Transverse colon (tissue), 4 donors: Measurements from ENCODE around the gene INTS2. TPM values are rescaled to one million over a fixed set of nuclear protein-coding genes. Genes with fewer than 3 reads are reported as not detected.
"Not testable (repeated sequence)": the region's sequence is repeated elsewhere in the genome, so short reads cannot be mapped to it uniquely, and the experiment has no call there.

Experiments
- DNase-seq: peaks from one replicate; pipeline ENCODE4 v3.0.0-alpha.2; 2019
- H3K27ac ChIP-seq, 4 donors: fragments of 200-600 bp; sonication (generic); 2 replicates each; pipeline ENCODE4 v1.5.1; 2016 to 2018; ENCODE audit warnings: inconsistent platforms in 4 of 4
- H3K27me3 ChIP-seq: fragments of 200-600 bp; sonication (generic); 2 replicates; pipeline ENCODE4 v1.5.1; 2017; ENCODE audit warnings: inconsistent platforms
- H3K36me3 ChIP-seq, 4 donors: fragments of 200-600 bp; sonication (generic); 2 replicates each; pipeline ENCODE4 v1.5.1; 2017 to 2019; ENCODE audit warnings: inconsistent platforms in 4 of 4
- H3K4me1 ChIP-seq, 4 donors: fragments of 200-600 bp; sonication (generic); 2 replicates each; pipeline ENCODE4 v1.5.1; 2017 to 2020; ENCODE audit warnings: inconsistent platforms in 4 of 4
- H3K4me3 ChIP-seq, 4 donors: fragments of 200-600 bp; sonication (generic); 1 replicate in 1 of 4; 2 replicates in 3 of 4; pipeline versions ENCODE4 v1.5.1 to v1.6.1; 2017 to 2019; ENCODE audit warnings: inconsistent platforms in 4 of 4
- H3K9me3 ChIP-seq, 2 donors: fragments of 200-600 bp; sonication (generic); 2 replicates each; pipeline ENCODE4 v1.5.1; 2017 to 2019; ENCODE audit warnings: inconsistent platforms in 2 of 2
- CTCF ChIP-seq, 5 experiments: fragments of 200-600 bp in 3 of 5; fragments of 450-650 bp in 2 of 5; sonication (generic) in 3 of 5; IDR thresholded peaks; 1 replicate in 2 of 5; 2 replicates in 3 of 5; pipeline ENCODE4 v1.5.1; 2016 to 2017; ENCODE audit warnings: antibody characterized with exemption in 5 of 5, inconsistent platforms in 3 of 5, mild to moderate bottlenecking in 2 of 5, moderate library complexity in 1 of 5
- EP300 ChIP-seq: sonication (generic); formaldehyde crosslinking; IDR thresholded peaks from one replicate; pipeline ENCODE4 v1.6.1; 2017; ENCODE audit warnings: antibody characterized with exemption, low read depth
- POLR2A ChIP-seq: fragments of 450-650 bp; IDR thresholded peaks from one replicate; pipeline ENCODE4 v1.6.1; 2016; ENCODE audit warnings: antibody characterized with exemption, mild to moderate bottlenecking, moderate library complexity
- POLR2AphosphoS5 ChIP-seq, 3 donors: sonication (generic); formaldehyde crosslinking; IDR thresholded peaks; one replicate each; pipeline ENCODE4 v1.6.1; 2016; ENCODE audit warnings: antibody characterized with exemption in 3 of 3
- WGBS, 2 donors: methylation state at CpG; one replicate each; pipeline ENCODE4 v1.1.5; 2018; ENCODE audit warnings: low coverage in 1 of 2; 5-methylcytosine and 5-hydroxymethylcytosine counted together
- in situ Hi-C, 4 donors: fragments of 200-750 bp; cut with MboI; loops; one replicate each; pipeline versions ENCODE4 v1.15.0 to v1.15.1; 2017; ENCODE audit warnings: low sequenced_read_pairs in 3 of 4, low pct_ligation_motif_present in 1 of 4, low pct_unique_long_range_greater_than_20kb in 1 of 4
- intact Hi-C: fragments of 100-400 bp; cut with DNase I; formaldehyde crosslinking; loops from one replicate; pipeline ENCODE4 v1.15.1; 2023; ENCODE audit warnings: low total_unique reads
- total RNA-seq, 4 donors: library from RNA; depleted of rRNA; stranded (reverse); fragments of >200 nt; gene quantifications; one replicate each; pipeline ENCODE4 v1.1.0, GENCODE V29; 2016

INTS2 gene
- total RNA-seq, 4 donors from 2014 or later, result 1.9 to 17.7 (median 7.9) TPM

DNA sequence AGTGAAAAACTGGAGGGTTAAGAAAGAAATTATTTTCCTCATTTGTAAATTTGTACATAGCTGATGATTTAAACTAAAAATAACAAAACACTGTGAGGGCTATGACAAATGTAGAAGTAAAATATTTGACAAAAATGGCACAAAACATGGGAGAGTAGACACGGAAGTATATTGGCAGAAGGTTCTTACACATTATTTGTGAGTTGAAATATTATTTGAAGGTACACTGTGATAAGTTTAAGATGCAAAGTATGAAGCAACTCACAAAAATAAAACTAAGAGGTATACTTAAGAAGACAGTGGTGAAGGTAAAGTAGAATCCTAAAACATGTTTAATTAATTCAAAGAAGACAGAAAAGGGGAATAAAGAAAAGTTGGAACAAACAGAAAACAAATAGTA lies 99.1 kb downstream of the INTS2 start:
- no peak overlapping the region for H3K27ac ChIP-seq

DNA sequence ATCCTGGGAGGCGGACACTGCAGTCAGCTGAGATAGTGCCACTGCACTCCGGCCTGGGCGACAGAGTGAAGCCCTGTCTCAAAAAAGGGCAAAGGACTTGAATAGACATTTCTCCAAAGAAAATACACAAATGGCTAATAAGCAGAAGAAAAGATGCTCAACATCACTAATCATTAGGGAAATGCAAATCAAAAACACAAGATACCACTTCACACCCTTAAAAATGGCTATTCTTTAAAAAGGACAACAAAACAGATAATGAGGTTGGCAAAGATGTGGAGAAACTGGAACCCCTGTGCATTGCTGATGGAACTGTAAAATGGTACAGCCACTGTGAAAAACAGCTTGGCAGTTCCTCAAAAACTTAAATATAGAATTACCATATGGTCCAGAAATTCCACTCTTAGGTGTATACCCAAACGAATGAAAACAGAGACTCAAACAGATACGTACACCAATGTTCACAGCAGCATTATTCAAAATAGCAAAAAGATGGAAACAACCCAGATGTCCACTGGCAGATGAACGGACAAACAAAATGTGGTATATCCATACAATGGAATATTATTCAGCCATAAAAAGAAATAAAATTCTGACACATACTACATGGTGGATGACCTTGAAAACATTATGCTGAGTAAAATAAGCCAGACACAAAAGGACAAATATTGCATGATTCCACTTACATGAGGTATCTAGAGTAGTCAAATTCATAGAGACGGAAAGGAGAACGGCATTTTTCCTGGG lies 100.0 kb downstream of the INTS2 start:
- Histone ChIP-seq H3K4me3 (no peak overlapping the region), H3K27ac (no peak overlapping the region), H3K36me3 (no peaks in the 10 kb centered on the region), H3K4me1 (no peaks in the 10 kb centered on the region), H3K27me3 (no peaks in the 10 kb centered on the region), H3K9me3 (no peaks in the 10 kb centered on the region)
- WGBS, 2 donors, result 98 to 100% methylated on average over 7 to 8 of the region's 8 CpGs
- no peak for DNase-seq
- in situ Hi-C loops (loop anchor here (25.0 kb wide), 4 partner anchors 91 to 416 kb away; no protein-coding TSS in a partner anchor), intact Hi-C loops (no loop called here)
- TF ChIP-seq POLR2AphosphoS5 (IDR thresholded peaks at IDR 0.05), result no peak
- no peak for TF ChIP-seq POLR2A
- no peak for TF ChIP-seq EP300
- TF ChIP-seq CTCF (IDR thresholded peaks at IDR 0.05), result no peak

More for the DNA sequence above, 99.1 kb downstream of the INTS2 start:
- H3K9me3 ChIP-seq, result no peaks in the 10 kb centered on the region
- intact Hi-C loops (no loop called here), in situ Hi-C loops (loop anchor here (25.0 kb wide), 4 partner anchors 91 to 416 kb away; no protein-coding TSS in a partner anchor)
- H3K36me3 ChIP-seq, result no peaks in the 10 kb centered on the region
- no peaks in the 10 kb centered on the region for H3K27me3 ChIP-seq
- TF ChIP-seq POLR2A (no peak), POLR2AphosphoS5 (IDR thresholded peaks at IDR 0.05) (no peak), EP300 (no peak)
- DNase-seq, result no peak
- no peak overlapping the region for H3K4me3 ChIP-seq
- WGBS, 2 donors, result 97 to 100% methylated on average over 1 of the region's 1 CpG
- H3K4me1 ChIP-seq, result no peaks in the 10 kb centered on the region

- H3K27me3 ChIP-seq, H3K4me1 ChIP-seq, H3K27ac ChIP-seq, H3K4me3 ChIP-seq, H3K9me3 ChIP-seq, DNase-seq, intact Hi-C loops, H3K36me3 ChIP-seq: not testable (repeated sequence)
- 98 to 100% methylated on average over 1 of the region's 1 CpG for WGBS, 2 donors
- in situ Hi-C loops, result loop anchor here (25.0 kb wide), 4 partner anchors 90 to 415 kb away; no protein-coding TSS in a partner anchor
Observed at GRCh38 chr17:61826866-61827265, 100.9 kb downstream of the INTS2 start.

DNA sequence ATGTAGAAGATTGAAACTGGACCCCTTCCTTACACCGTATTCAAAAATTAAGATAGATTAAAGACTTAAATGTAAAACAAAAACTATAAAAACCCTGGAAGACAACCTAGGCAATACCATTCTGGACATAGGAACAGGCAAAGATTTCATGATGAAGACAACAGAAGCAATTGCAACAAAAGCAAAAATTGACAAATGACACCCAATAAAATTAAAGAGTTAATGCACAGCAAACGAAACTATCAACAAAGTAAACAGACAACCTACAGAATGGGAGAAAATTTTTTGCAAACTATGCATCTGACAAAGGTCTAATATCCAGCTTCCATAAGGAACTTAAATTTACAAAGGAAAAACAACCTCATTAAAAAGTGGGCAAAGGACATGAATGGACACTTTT lies 101.6 kb downstream of the INTS2 start:
- H3K27me3 ChIP-seq, DNase-seq, H3K4me1 ChIP-seq, intact Hi-C loops, H3K36me3 ChIP-seq, H3K4me3 ChIP-seq, H3K27ac ChIP-seq, H3K9me3 ChIP-seq: not testable (repeated sequence)
- in situ Hi-C loops, result loop anchor here (25.0 kb wide), 4 partner anchors 89 to 414 kb away; no protein-coding TSS in a partner anchor
- WGBS, 2 donors, result 83 to 90% methylated on average over 2 of the region's 2 CpGs

GRCh38 chr17:61825448-61826137 lies 102.2 kb downstream of the INTS2 start:
- intact Hi-C loops, result no loop called here
- H3K27me3 ChIP-seq, result no peaks in the 10 kb centered on the region
- no peak overlapping the region for H3K27ac ChIP-seq
- no peaks in the 10 kb centered on the region for H3K4me1 ChIP-seq
- no peak for DNase-seq
- WGBS, 2 donors, result 94 to 97% methylated on average over 2 of the region's 2 CpGs
- no peak overlapping the region for H3K4me3 ChIP-seq
- TF ChIP-seq POLR2AphosphoS5 (IDR thresholded peaks at IDR 0.05), result no peak
- no peak for TF ChIP-seq EP300
- no peak for TF ChIP-seq POLR2A
- TF ChIP-seq CTCF (IDR thresholded peaks at IDR 0.05), result no peak
- no peaks in the 10 kb centered on the region for H3K9me3 ChIP-seq
- in situ Hi-C loops, result loop anchor here (25.0 kb wide), 4 partner anchors 88 to 413 kb away; no protein-coding TSS in a partner anchor
- no peaks in the 10 kb centered on the region for H3K36me3 ChIP-seq
